ENCODE data around the gene TLE1. TPM values are rescaled to one million over a fixed set of nuclear protein-coding genes. Genes with fewer than 3 reads are reported as not detected.

TLE1 gene
- total and polyA plus RNA-seq, 2 donors (not counting 1 experiment from before 2014, with no cell fraction given): 33.5 to 80.3 TPM

DNA sequence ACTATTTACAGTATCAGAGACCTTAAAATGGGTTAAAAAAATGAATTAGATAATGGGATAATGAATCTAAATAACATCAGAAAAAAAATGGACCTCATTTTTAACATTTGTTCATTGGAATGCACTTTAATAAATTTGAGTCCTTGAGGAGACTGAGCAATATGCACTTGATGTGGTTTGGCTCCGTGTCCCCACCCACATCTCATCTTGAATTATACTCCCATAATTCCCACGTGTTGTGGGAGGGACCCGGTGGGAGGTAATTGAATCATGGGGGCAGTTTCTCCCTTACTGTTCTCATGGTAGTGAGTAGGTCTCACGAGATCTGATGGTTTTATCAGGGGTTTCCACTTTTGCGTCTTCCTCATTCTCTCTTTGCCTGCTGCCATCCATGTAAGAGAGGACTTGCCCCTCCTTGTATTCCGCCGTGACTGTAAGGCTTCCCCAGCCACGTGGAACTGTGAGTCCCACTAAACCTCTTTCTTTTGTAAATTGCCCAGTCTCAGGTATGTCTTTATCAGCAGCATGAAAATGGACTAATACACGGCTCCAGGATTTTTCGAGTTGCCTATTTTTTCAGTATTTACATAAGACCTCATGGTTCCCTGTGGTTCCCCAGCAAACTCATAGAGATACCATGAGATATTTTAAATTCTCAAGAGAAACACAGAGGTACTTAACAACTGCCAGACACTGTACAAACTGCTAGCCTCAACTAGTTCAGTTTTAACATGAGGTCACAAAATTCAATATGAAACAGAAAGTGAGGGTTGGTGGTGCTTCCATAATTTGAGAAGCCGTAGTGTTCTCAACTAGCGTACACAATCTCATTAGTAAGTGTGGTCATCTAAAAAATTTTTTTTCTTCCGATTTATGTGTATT, 128.3 kb downstream of the TLE1 start:
- Histone ChIP-seq H2AFZ (ENCODE audit: insufficient read depth, low read depth, low read length, poor library complexity, severe bottlenecking) (no peak overlapping the region), H3K9ac (ENCODE audit: low read length) (peak overlapping the region; percentile 59), H3K4me1 (ENCODE audit: control insufficient read depth in 2 of 2, insufficient read depth in 2 of 2, low read length in 2 of 2) (peaks cover 3 to 5% of the 10 kb centered on the region in 2 donors), H3K36me3 (replicated peaks in 1 of 2; ENCODE audit: control extremely low read depth in 1 of 2, control insufficient read depth in 1 of 2, extremely low read depth in 1 of 2, insufficient read depth in 2 of 2, low read length in 1 of 2) (no peaks in the 10 kb centered on the region), H3K4me2 (replicated peaks; ENCODE audit: low read depth, low read length, poor library complexity, severe bottlenecking) (peak overlapping the region; percentile 55), H3K4me3 (ENCODE audit: control extremely low read depth in 1 of 5, extremely low read depth in 1 of 5, insufficient read depth in 1 of 5, low read depth in 2 of 5, low read length in 4 of 5) (peak overlapping the region in 4 of 5 experiments; percentile 13 to 59 (median 33)), H3K79me2 (ENCODE audit: control insufficient read depth, insufficient read depth, low read length) (no peaks in the 10 kb centered on the region), H4K20me1 (ENCODE audit: control insufficient read depth, insufficient read depth, low read length, poor library complexity, severe bottlenecking) (no peaks in the 10 kb centered on the region), H3K27me3 (replicated peaks in 1 of 4; ENCODE audit: control extremely low read depth in 1 of 4, control insufficient read depth in 3 of 4, insufficient read depth in 4 of 4, low read length in 3 of 4) (no peaks in the 10 kb centered on the region), H3K27ac (ENCODE audit: low read length in 2 of 2) (peak overlapping the region in 1 of 2 donors; percentile 53), H3K9me3 (ENCODE audit: control extremely low read depth in 1 of 3, control insufficient read depth in 2 of 3, insufficient read depth in 1 of 3, low read length in 2 of 3) (no peaks in the 10 kb centered on the region)
- 79% methylated on average over 5 of the region's 13 CpGs for WGBS (ENCODE audit: insufficient coverage)
- H3K27ac Mint-ChIP-seq: peak overlapping the region; percentile 86
- DNase-seq (peak; percentile 40), ATAC-seq (ENCODE audit: low read depth) (peak; percentile 51)
- H3K4me1 Mint-ChIP-seq: peaks cover 12% of the 10 kb centered on the region
- ChIA-PET POLR2A (no interaction called here), CTCF (interaction anchor here (0.6 kb wide), 1 partner anchor 1676 kb away, joined by 3 read pairs; no protein-coding TSS in a partner anchor)
- TF ChIP-seq EZH2 (IDR thresholded peaks at IDR 0.05; ENCODE audit: borderline replicate concordance, insufficient read depth, low read depth, low read length, poor library complexity, severe bottlenecking): no peak
- TF ChIP-seq, protein P1, sequence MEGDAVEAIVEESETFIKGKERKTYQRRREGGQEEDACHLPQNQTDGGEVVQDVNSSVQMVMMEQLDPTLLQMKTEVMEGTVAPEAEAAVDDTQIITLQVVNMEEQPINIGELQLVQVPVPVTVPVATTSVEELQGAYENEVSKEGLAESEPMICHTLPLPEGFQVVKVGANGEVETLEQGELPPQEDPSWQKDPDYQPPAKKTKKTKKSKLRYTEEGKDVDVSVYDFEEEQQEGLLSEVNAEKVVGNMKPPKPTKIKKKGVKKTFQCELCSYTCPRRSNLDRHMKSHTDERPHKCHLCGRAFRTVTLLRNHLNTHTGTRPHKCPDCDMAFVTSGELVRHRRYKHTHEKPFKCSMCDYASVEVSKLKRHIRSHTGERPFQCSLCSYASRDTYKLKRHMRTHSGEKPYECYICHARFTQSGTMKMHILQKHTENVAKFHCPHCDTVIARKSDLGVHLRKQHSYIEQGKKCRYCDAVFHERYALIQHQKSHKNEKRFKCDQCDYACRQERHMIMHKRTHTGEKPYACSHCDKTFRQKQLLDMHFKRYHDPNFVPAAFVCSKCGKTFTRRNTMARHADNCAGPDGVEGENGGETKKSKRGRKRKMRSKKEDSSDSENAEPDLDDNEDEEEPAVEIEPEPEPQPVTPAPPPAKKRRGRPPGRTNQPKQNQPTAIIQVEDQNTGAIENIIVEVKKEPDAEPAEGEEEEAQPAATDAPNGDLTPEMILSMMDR (IDR thresholded peaks at IDR 0.05): no peak
- H3K4me3 Mint-ChIP-seq: peak overlapping the region; percentile 93
- no peaks in the 10 kb centered on the region for H3K9me3 Mint-ChIP-seq (ENCODE audit: insufficient read depth)
- H3K27me3 Mint-ChIP-seq: no peaks in the 10 kb centered on the region
- intact Hi-C loops (cut with micrococcal nuclease): no loop called here

DNA sequence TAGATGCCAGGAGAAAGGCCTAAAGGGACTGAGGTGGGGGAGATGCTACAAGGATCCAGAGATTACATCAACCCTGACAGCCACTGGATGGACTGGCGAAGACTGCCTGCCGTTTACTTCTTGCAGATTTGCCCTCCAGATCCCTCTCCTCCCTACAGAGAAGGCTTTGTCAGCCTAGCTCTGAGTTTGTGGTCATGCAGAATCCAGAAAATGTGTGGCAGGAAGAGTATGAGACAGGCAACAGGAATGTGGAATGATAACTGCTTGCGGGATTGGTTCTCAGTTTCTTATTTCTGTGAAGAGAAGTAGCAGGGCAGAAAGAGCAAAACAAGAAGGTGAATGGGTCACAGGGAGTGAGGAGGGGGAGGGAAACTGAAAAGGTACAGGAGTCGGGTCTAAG, 129.6 kb downstream of the TLE1 start:
- H3K4me1 Mint-ChIP-seq: peaks cover 12% of the 10 kb centered on the region

More for the DNA sequence above, 129.6 kb downstream of the TLE1 start:
- no peak overlapping the region for H3K4me2 ChIP-seq (replicated peaks; ENCODE audit: low read depth, low read length, poor library complexity, severe bottlenecking)
- H3K9me3 ChIP-seq (ENCODE audit: control extremely low read depth in 1 of 3, control insufficient read depth in 2 of 3, insufficient read depth in 1 of 3, low read length in 2 of 3): no peaks in the 10 kb centered on the region
- TF ChIP-seq EZH2 (IDR thresholded peaks at IDR 0.05; ENCODE audit: borderline replicate concordance, insufficient read depth, low read depth, low read length, poor library complexity, severe bottlenecking): no peak
- TF ChIP-seq, protein P1 (IDR thresholded peaks at IDR 0.05): no peak
- H3K4me3 Mint-ChIP-seq: no peak overlapping the region
- no peak overlapping the region for H2AFZ ChIP-seq (ENCODE audit: insufficient read depth, low read depth, low read length, poor library complexity, severe bottlenecking)
- no peaks in the 10 kb centered on the region for H3K27me3 Mint-ChIP-seq
- H3K27ac ChIP-seq (ENCODE audit: low read length in 2 of 2): no peak overlapping the region
- WGBS (ENCODE audit: insufficient coverage): 100% methylated on average over 2 of the region's 4 CpGs
- H4K20me1 ChIP-seq (ENCODE audit: control insufficient read depth, insufficient read depth, low read length, poor library complexity, severe bottlenecking): no peaks in the 10 kb centered on the region
- ChIA-PET CTCF (no interaction called here), POLR2A (no interaction called here)
- H3K27me3 ChIP-seq (replicated peaks in 1 of 4; ENCODE audit: control extremely low read depth in 1 of 4, control insufficient read depth in 3 of 4, insufficient read depth in 4 of 4, low read length in 3 of 4): no peaks in the 10 kb centered on the region
- H3K27ac Mint-ChIP-seq: no peak overlapping the region
- H3K79me2 ChIP-seq (ENCODE audit: control insufficient read depth, insufficient read depth, low read length): no peaks in the 10 kb centered on the region
- no peak overlapping the region for H3K9ac ChIP-seq (ENCODE audit: low read length)
- no peaks in the 10 kb centered on the region for H3K36me3 ChIP-seq (replicated peaks in 1 of 2; ENCODE audit: control extremely low read depth in 1 of 2, control insufficient read depth in 1 of 2, extremely low read depth in 1 of 2, insufficient read depth in 2 of 2, low read length in 1 of 2)
- DNase-seq: no peak
- no peaks in the 10 kb centered on the region for H3K9me3 Mint-ChIP-seq (ENCODE audit: insufficient read depth)
- ATAC-seq (ENCODE audit: low read depth): no peak
- peaks cover 3 to 5% of the 10 kb centered on the region in 2 donors for H3K4me1 ChIP-seq (ENCODE audit: control insufficient read depth in 2 of 2, insufficient read depth in 2 of 2, low read length in 2 of 2)
- H3K4me3 ChIP-seq (ENCODE audit: control extremely low read depth in 1 of 5, extremely low read depth in 1 of 5, insufficient read depth in 1 of 5, low read depth in 2 of 5, low read length in 4 of 5): no peak overlapping the region
- intact Hi-C loops (cut with micrococcal nuclease): no loop called here
